Measurements from ENCODE around the gene MCC.

Gene MCC

GRCh38 chr5:113163328-113163727, 324.9 kb downstream of the MCC start:
- no peak for TF ChIP-seq CTCF (IDR thresholded peaks at IDR 0.05)
- TF ChIP-seq ZFX (IDR thresholded peaks at IDR 0.05; ENCODE audit: borderline replicate concordance), result no peak
- no peak overlapping the region for H3K27ac ChIP-seq

GRCh38 chr5:113162770-113163169, 325.5 kb downstream of the MCC start:
- no peak overlapping the region for H3K27ac ChIP-seq
- TF ChIP-seq ZFX (IDR thresholded peaks at IDR 0.05; ENCODE audit: borderline replicate concordance) (no peak), CTCF (IDR thresholded peaks at IDR 0.05) (no peak)

- TF ChIP-seq CTCF (IDR thresholded peaks at IDR 0.05) (no peak), ZFX (IDR thresholded peaks at IDR 0.05; ENCODE audit: borderline replicate concordance) (no peak)
- H3K27ac ChIP-seq, result no peak overlapping the region
Observed at GRCh38 chr5:113162208-113162607, 326.0 kb downstream of the MCC start.

GRCh38 chr5:113161806-113162205, 326.4 kb downstream of the MCC start:
- TF ChIP-seq CTCF (IDR thresholded peaks at IDR 0.05) (no peak), ZFX (IDR thresholded peaks at IDR 0.05; ENCODE audit: borderline replicate concordance) (no peak)
- H3K27ac ChIP-seq, result no peak overlapping the region

GRCh38 chr5:113157886-113158285, 330.4 kb downstream of the MCC start:
- TF ChIP-seq ZFX (IDR thresholded peaks at IDR 0.05; ENCODE audit: borderline replicate concordance) (no peak), CTCF (IDR thresholded peaks at IDR 0.05) (no peak)
- no peak overlapping the region for H3K27ac ChIP-seq

GRCh38 chr5:113156271-113156877, 331.9 kb downstream of the MCC start:
- no peak overlapping the region for H3K27ac ChIP-seq
- TF ChIP-seq ZFX (IDR thresholded peaks at IDR 0.05; ENCODE audit: borderline replicate concordance) (no peak), CTCF (IDR thresholded peaks at IDR 0.05) (no peak)

GRCh38 chr5:113153512-113154097, 334.6 kb downstream of the MCC start:
- TF ChIP-seq ZFX (IDR thresholded peaks at IDR 0.05; ENCODE audit: borderline replicate concordance) (no peak), CTCF (IDR thresholded peaks at IDR 0.05) (no peak)
- no peak overlapping the region for H3K27ac ChIP-seq
